Endothelial cell of umbilical vein (primary cell): ENCODE measurements around the gene DRD4. TPM values are rescaled to one million over a fixed set of nuclear protein-coding genes. Genes with fewer than 3 reads are reported as not detected.

Experiments
- BruUV-seq: library from RNA; stranded (reverse); fragments of 400-500 nt; replicated peaks from 2 replicates; lab custom pipeline; 2021; lab: Mats Ljungman, UMichigan
- CTCF ChIA-PET: fragments of 300-600, 350-600 bp; sonication (Branson Sonifier 250); formaldehyde crosslinking; loops from one replicate; lab custom pipeline; 2021; ENCODE audit warnings: antibody characterized with exemption, inconsistent platforms; lab: Charles Lee
- POLR2A ChIA-PET: fragments of 300-600, 350-600 bp; sonication (Branson Sonifier 250); formaldehyde crosslinking; loops from one replicate; lab custom pipeline; 2021; ENCODE audit warnings: antibody characterized with exemption, inconsistent platforms; lab: Charles Lee
- DNase-seq: peaks from one replicate; pipeline ENCODE4 v3.0.0-alpha.2; 2011; ENCODE audit warnings: low read depth, low spot score
- FAIRE-seq: peaks from 2 replicates; lab custom pipeline; 2011; peaks lifted over from hg19 to GRCh38; lab: Jason Lieb, UNC
- H2AFZ ChIP-seq: 2 replicates; pipeline ENCODE4 v1.6.0; 2012; ENCODE audit warnings: low read depth, low read length, control low read depth, inconsistent platforms
- H3K27ac ChIP-seq: 2 replicates; pipeline ENCODE4 v1.5.1; 2011; ENCODE audit warnings: low read depth, mild to moderate bottlenecking, control low read depth, low read length, moderate library complexity; ENCODE audit not compliant: insufficient read depth
- H3K27me3 ChIP-seq, 2 experiments: 2 replicates each; pipeline versions ENCODE4 v1.6.0 to v1.6.1; 2011; ENCODE audit warnings: low read length in 2 of 2, mixed read lengths in 1 of 2; ENCODE audit not compliant: control insufficient read depth in 2 of 2, insufficient read depth in 2 of 2
- H3K36me3 ChIP-seq, 2 experiments: 2 replicates in 1 of 2; 3 replicates in 1 of 2; pipeline ENCODE4 v1.5.1; 2011; ENCODE audit warnings: low read length in 2 of 2, mild to moderate bottlenecking in 1 of 2, moderate library complexity in 1 of 2; ENCODE audit not compliant: control insufficient read depth in 2 of 2, insufficient read depth in 2 of 2; ENCODE audit errors: extremely low read depth in 1 of 2
- H3K4me1 ChIP-seq: 3 replicates; pipeline ENCODE4 v1.5.1; 2011; ENCODE audit warnings: mild to moderate bottlenecking, low read length; ENCODE audit not compliant: control insufficient read depth, insufficient read depth; ENCODE audit errors: extremely low read depth
- H3K4me2 ChIP-seq: 2 replicates; pipeline ENCODE4 v1.6.1; 2011; ENCODE audit warnings: low read length, control low read depth, mixed read lengths; ENCODE audit not compliant: insufficient read depth
- H3K4me3 ChIP-seq, 3 experiments: fragments of 200-600 bp in 1 of 3; sonication (generic), shearing (Covaris generic) in 1 of 3; replicated peaks in 1 of 3; 2 replicates each; pipeline ENCODE4 v1.5.1; 2011 to 2016; ENCODE audit warnings: control low read depth in 3 of 3, low read length in 3 of 3, mild to moderate bottlenecking in 2 of 3, inconsistent platforms in 1 of 3, low read depth in 1 of 3, moderate library complexity in 1 of 3; ENCODE audit not compliant: insufficient read depth in 1 of 3
- H3K79me2 ChIP-seq: 2 replicates; pipeline ENCODE4 v1.6.0; 2012; ENCODE audit warnings: low read length, inconsistent platforms; ENCODE audit not compliant: control insufficient read depth, insufficient read depth
- H3K9ac ChIP-seq: replicated peaks from 2 replicates; pipeline ENCODE3; 2011; ENCODE audit warnings: low read length, control low read depth; ENCODE audit not compliant: insufficient read depth; ENCODE audit errors: extremely low read depth
- H3K9me1 ChIP-seq: replicated peaks from 3 replicates; pipeline ENCODE4 v1.6.0; 2011; ENCODE audit warnings: mild to moderate bottlenecking, low read length; ENCODE audit not compliant: control insufficient read depth, insufficient read depth; ENCODE audit errors: extremely low read depth
- H3K9me3 ChIP-seq: replicated peaks from 2 replicates; pipeline ENCODE4 v1.5.1; 2012; ENCODE audit warnings: low read length, inconsistent platforms; ENCODE audit not compliant: control insufficient read depth, insufficient read depth
- H4K20me1 ChIP-seq: replicated peaks from 2 replicates; pipeline ENCODE3; 2011; ENCODE audit warnings: mild to moderate bottlenecking, low read length; ENCODE audit not compliant: control insufficient read depth, insufficient read depth; ENCODE audit errors: extremely low read depth
- EZH2 ChIP-seq: IDR thresholded peaks from 2 replicates; pipeline ENCODE4 v1.6.1; 2012; ENCODE audit warnings: borderline replicate concordance, low read depth, mild to moderate bottlenecking, moderate library complexity, low read length, inconsistent platforms; ENCODE audit not compliant: severe bottlenecking
- FOS ChIP-seq: IDR thresholded peaks from 2 replicates; pipeline ENCODE4 v1.6.1; 2011; ENCODE audit warnings: mild to moderate bottlenecking, low read length, moderate library complexity, borderline replicate concordance; ENCODE audit not compliant: insufficient read depth
- GATA2 ChIP-seq: IDR thresholded peaks from 2 replicates; pipeline ENCODE4 v1.7.0; 2011; ENCODE audit warnings: low read depth, mild to moderate bottlenecking, moderate library complexity, mixed read lengths, low read length; ENCODE audit not compliant: insufficient read length, insufficient read depth
- JUN ChIP-seq: IDR thresholded peaks from 2 replicates; pipeline ENCODE4 v1.6.1; 2011; ENCODE audit warnings: borderline replicate concordance, low read depth; ENCODE audit not compliant: insufficient read length, insufficient read depth
- MYC ChIP-seq: IDR thresholded peaks from one replicate; pipeline ENCODE4 v1.6.1; 2011; ENCODE audit warnings: mild to moderate bottlenecking, low read depth, low read length
- POLR2A ChIP-seq: IDR thresholded peaks from 2 replicates; pipeline ENCODE4 v1.6.1; 2012; ENCODE audit warnings: low read depth, mild to moderate bottlenecking, control low read depth, low read length
- POLR2AphosphoS5 ChIP-seq: IDR thresholded peaks from 2 replicates; pipeline ENCODE4 v1.6.1; 2012; ENCODE audit warnings: low read depth, mild to moderate bottlenecking, control low read depth, low read length, moderate library complexity; ENCODE audit not compliant: insufficient read depth
- dilution Hi-C: fragments of 300-500 bp; cut with MboI; formaldehyde crosslinking; loops from one replicate; pipeline ENCODE4 v1.15.0; 2019; ENCODE audit warnings: low sequenced_read_pairs; ENCODE audit not compliant: extremely low pct_ligation_motif_present
- intact Hi-C: fragments of 100-400 bp; cut with micrococcal nuclease; formaldehyde crosslinking; loops from one replicate; pipeline ENCODE4 v1.10.0; 2022
- polyA plus RNA-seq, 4 experiments: library from polyadenylated mRNA; depleted of rRNA in 3 of 4; stranded (reverse) in 3 of 4; unstranded in 1 of 4; fragments of >200 nt; gene quantifications; 2 replicates each; pipeline versions ENCODE4 v1.2.1 to v1.2.3, GENCODE V29; 2011 to 2012; ENCODE audit warnings: missing spikeins in 1 of 4
- total RNA-seq: library from RNA; stranded (reverse); gene quantifications from 2 replicates; pipeline ENCODE4 v1.2.3, GENCODE V29; 2021
- TF ChIP-seq, protein P1 (sequence below): IDR thresholded peaks from 2 replicates; pipeline ENCODE4 v1.6.1; 2011; ENCODE audit not compliant: insufficient read depth, insufficient read length
- TF ChIP-seq, protein P2 (sequence below), 2 donors: IDR thresholded peaks; 1 replicate in 1 of 2; 2 replicates in 1 of 2; pipeline ENCODE4 v1.5.1; 2011; ENCODE audit warnings: low read length in 2 of 2, mild to moderate bottlenecking in 2 of 2, moderate library complexity in 2 of 2, control low read depth in 1 of 2, inconsistent platforms in 1 of 2, low read depth in 1 of 2; ENCODE audit not compliant: insufficient read depth in 1 of 2; ENCODE audit errors: extremely low read depth in 1 of 2

Gene DRD4
- total and polyA plus RNA-seq, 2 donors (not counting 3 experiments of a cell fraction or from before 2014, with no cell fraction given) = 0.24 TPM; not detected in 1

DNA sequence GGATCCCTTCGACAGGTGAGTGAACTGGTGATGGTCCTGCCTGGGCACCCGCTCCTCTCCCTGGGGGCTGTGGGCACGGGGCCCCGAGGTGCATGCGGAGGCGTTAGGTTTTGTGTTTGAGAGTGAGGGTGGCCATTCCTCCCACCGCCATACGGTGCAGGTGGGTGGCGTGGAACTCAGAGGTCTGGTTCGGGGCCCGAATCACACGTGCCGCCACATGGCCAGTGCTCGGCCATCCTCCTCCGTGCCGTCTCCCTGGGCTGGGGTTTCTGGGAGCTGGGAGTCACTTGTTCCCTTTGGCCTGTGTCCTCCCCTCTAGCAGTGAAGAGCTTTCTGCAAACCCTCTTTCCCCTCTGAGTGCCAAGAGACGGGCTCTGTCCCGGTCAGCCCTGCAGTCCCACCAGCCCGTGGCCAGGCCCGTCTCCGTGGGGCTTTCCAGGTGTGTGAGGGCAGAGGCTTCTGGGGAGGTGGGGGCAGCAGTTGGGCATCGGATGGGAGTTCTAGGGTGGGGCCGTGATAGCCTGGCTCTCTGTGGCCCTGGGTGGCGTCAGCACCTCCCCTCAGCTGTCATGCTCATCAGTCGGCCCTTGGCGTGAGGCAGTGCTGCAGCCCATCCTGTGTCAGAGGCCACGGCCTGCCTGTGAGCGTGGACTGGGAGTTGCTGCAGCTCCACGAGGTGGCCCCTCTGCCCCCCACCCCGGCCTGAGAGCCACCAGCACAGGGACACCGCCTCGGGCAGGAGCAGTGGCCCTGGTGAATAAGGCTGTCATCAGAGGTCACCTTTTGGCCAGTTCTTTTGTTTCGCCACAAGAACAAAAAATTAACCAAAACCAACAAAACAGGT, 31.6 kb upstream of the DRD4 start:
- CTCF ChIA-PET = no interaction called here
- H3K36me3 ChIP-seq = peaks cover 22 to 70% of the 10 kb centered on the region in 2 experiments
- H3K9ac ChIP-seq = no peak overlapping the region

More for the DNA sequence above, 31.6 kb upstream of the DRD4 start:
- no peak overlapping the region for H3K4me3 ChIP-seq
- BruUV-seq = no TSS peak
- H3K9me1 ChIP-seq = no peaks in the 10 kb centered on the region
- H4K20me1 ChIP-seq = no peaks in the 10 kb centered on the region
- H3K79me2 ChIP-seq = no peaks in the 10 kb centered on the region
- FAIRE-seq = no peak
- H3K27me3 ChIP-seq = no peaks in the 10 kb centered on the region
- no peak overlapping the region for H3K4me2 ChIP-seq
- H3K4me1 ChIP-seq = no peaks in the 10 kb centered on the region
- H2AFZ ChIP-seq = no peak overlapping the region
- DNase-seq = no peak
- H3K27ac ChIP-seq = no peak overlapping the region
- intact Hi-C loops = no loop called here
- TF ChIP-seq, protein P1, sequence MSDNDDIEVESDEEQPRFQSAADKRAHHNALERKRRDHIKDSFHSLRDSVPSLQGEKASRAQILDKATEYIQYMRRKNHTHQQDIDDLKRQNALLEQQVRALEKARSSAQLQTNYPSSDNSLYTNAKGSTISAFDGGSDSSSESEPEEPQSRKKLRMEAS = no peak
- TF ChIP-seq POLR2A (no peak), MYC (no peak), EZH2 (no peak), POLR2AphosphoS5 (no peak), GATA2 (no peak), JUN (no peak), FOS (no peak)
- TF ChIP-seq, protein P2, sequence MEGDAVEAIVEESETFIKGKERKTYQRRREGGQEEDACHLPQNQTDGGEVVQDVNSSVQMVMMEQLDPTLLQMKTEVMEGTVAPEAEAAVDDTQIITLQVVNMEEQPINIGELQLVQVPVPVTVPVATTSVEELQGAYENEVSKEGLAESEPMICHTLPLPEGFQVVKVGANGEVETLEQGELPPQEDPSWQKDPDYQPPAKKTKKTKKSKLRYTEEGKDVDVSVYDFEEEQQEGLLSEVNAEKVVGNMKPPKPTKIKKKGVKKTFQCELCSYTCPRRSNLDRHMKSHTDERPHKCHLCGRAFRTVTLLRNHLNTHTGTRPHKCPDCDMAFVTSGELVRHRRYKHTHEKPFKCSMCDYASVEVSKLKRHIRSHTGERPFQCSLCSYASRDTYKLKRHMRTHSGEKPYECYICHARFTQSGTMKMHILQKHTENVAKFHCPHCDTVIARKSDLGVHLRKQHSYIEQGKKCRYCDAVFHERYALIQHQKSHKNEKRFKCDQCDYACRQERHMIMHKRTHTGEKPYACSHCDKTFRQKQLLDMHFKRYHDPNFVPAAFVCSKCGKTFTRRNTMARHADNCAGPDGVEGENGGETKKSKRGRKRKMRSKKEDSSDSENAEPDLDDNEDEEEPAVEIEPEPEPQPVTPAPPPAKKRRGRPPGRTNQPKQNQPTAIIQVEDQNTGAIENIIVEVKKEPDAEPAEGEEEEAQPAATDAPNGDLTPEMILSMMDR (IDR thresholded peaks at IDR 0.05; ENCODE audit: extremely low read depth in 1 of 2, insufficient read depth in 1 of 2, low read depth in 1 of 2, low read length in 2 of 2) = no peak
- dilution Hi-C loops = no loop called here
- POLR2A ChIA-PET = no interaction called here
- H3K9me3 ChIP-seq = no peaks in the 10 kb centered on the region
